IMR-90 (cell line): ENCODE measurements around the gene OPN5. TPM values are rescaled to one million over a fixed set of nuclear protein-coding genes. Genes with fewer than 3 reads are reported as not detected.

Experiments
- ATAC-seq: fragments of 200-7000 bp; cut with Tn5 transposase; 2 replicates; pipeline ENCODE4 v1.9.1; 2020; ENCODE audit warnings: low read depth, mild to moderate bottlenecking, moderate library complexity
- BruUV-seq: library from RNA; stranded (reverse); fragments of 400-500 nt; replicated peaks from 2 replicates; lab custom pipeline; 2021; lab: Mats Ljungman, UMichigan
- CTCF ChIA-PET: fragments of 300-600 bp; formaldehyde crosslinking; extraction: SDS; loops from one replicate; lab custom pipeline; 2021; ENCODE audit warnings: antibody characterized with exemption; lab: Yijun Ruan, JAX
- POLR2A ChIA-PET: fragments of 300-600 bp; sonication (Branson Sonifier 250); formaldehyde crosslinking; loops from one replicate; lab custom pipeline; 2022; ENCODE audit warnings: antibody characterized with exemption; ENCODE audit not compliant: unreplicated experiment; lab: Charles Lee
- DNase-seq: peaks from one replicate; pipeline ENCODE4 v3.0.0; 2013
- H2AFZ ChIP-seq: replicated peaks from 2 replicates; pipeline ENCODE3; 2013; ENCODE audit warnings: low read length, mild to moderate bottlenecking; ENCODE audit not compliant: poor library complexity
- H2AK5ac ChIP-seq: 2 replicates; pipeline ENCODE4 v1.6.1; 2013; ENCODE audit warnings: low read depth, low read length, inconsistent platforms
- H2AK9ac ChIP-seq: replicated peaks from 2 replicates; pipeline ENCODE3; 2013; ENCODE audit warnings: mild to moderate bottlenecking, low read depth, low read length, moderate library complexity; ENCODE audit not compliant: poor library complexity
- H2BK120ac ChIP-seq: 2 replicates; pipeline ENCODE4 v1.6.1; 2013; ENCODE audit warnings: low read depth, low read length, inconsistent platforms
- H2BK15ac ChIP-seq: 3 replicates; pipeline ENCODE4 v1.6.1; 2013; ENCODE audit warnings: low read depth, low read length, inconsistent platforms
- H2BK20ac ChIP-seq: 2 replicates; pipeline ENCODE4 v1.6.1; 2013; ENCODE audit warnings: low read depth, mild to moderate bottlenecking, inconsistent platforms, low read length, moderate library complexity
- H2BK5ac ChIP-seq: 2 replicates; pipeline ENCODE4 v1.6.1; 2013; ENCODE audit warnings: mild to moderate bottlenecking, low read depth, low read length, inconsistent platforms; ENCODE audit not compliant: poor library complexity, severe bottlenecking
- H3K14ac ChIP-seq: replicated peaks from 2 replicates; pipeline ENCODE4 v1.6.1; 2013; ENCODE audit warnings: low read depth, low read length, inconsistent platforms
- H3K18ac ChIP-seq: 2 replicates; pipeline ENCODE4 v1.6.1; 2013; ENCODE audit warnings: low read depth, low read length, control low read depth
- H3K23ac ChIP-seq: 2 replicates; pipeline ENCODE4 v1.6.1; 2013; ENCODE audit warnings: low read depth, low read length, inconsistent platforms
- H3K27ac ChIP-seq: 2 replicates; pipeline ENCODE4 v1.5.1; 2013; ENCODE audit warnings: mild to moderate bottlenecking, control low read depth, low read length; ENCODE audit not compliant: insufficient read depth
- H3K27me3 ChIP-seq: 2 replicates; pipeline ENCODE4 v1.6.1; 2013; ENCODE audit warnings: low read length; ENCODE audit not compliant: control insufficient read depth, insufficient read depth
- H3K36me3 ChIP-seq: 2 replicates; pipeline ENCODE4 v1.6.1; 2013; ENCODE audit warnings: low read length, mixed read lengths; ENCODE audit not compliant: control insufficient read depth, insufficient read depth
- H3K4ac ChIP-seq: 2 replicates; pipeline ENCODE4 v1.6.1; 2013; ENCODE audit warnings: low read depth, low read length, inconsistent platforms
- H3K4me1 ChIP-seq: 2 replicates; pipeline ENCODE4 v1.6.1; 2013; ENCODE audit warnings: low read length, mixed read lengths; ENCODE audit not compliant: control insufficient read depth, insufficient read depth
- H3K4me2 ChIP-seq: 2 replicates; pipeline ENCODE4 v1.6.1; 2013; ENCODE audit warnings: low read depth, mild to moderate bottlenecking, control low read depth, low read length, moderate library complexity
- H3K4me3 ChIP-seq: 2 replicates; pipeline ENCODE4 v1.5.1; 2013; ENCODE audit warnings: low read depth, mild to moderate bottlenecking, control low read depth, low read length, moderate library complexity; ENCODE audit not compliant: insufficient read depth
- H3K56ac ChIP-seq: 2 replicates; pipeline ENCODE4 v1.6.1; 2013; ENCODE audit warnings: low read length, inconsistent platforms; ENCODE audit not compliant: insufficient read depth; ENCODE audit errors: extremely low read depth
- H3K79me1 ChIP-seq, 2 experiments: 2 replicates each; pipeline ENCODE4 v1.6.1; 2013; ENCODE audit warnings: low read length in 2 of 2, inconsistent platforms in 1 of 2, low read depth in 1 of 2
- H3K9ac ChIP-seq: 2 replicates; pipeline ENCODE4 v1.6.1; 2013; ENCODE audit warnings: low read depth, low read length, control low read depth
- H3K9me1 ChIP-seq: 2 replicates; pipeline ENCODE4 v1.6.1; 2013; ENCODE audit warnings: low read length, inconsistent platforms; ENCODE audit not compliant: insufficient read depth
- H3K9me3 ChIP-seq: 2 replicates; pipeline ENCODE4 v1.6.1; 2013; ENCODE audit warnings: low read length; ENCODE audit not compliant: control insufficient read depth, insufficient read depth
- H4K20me1 ChIP-seq: 2 replicates; pipeline ENCODE4 v1.6.1; 2013; ENCODE audit warnings: low read length, inconsistent platforms; ENCODE audit not compliant: insufficient read depth
- H4K5ac ChIP-seq: 2 replicates; pipeline ENCODE4 v1.6.1; 2013; ENCODE audit warnings: mild to moderate bottlenecking, low read depth, low read length, control low read depth
- H4K8ac ChIP-seq, 2 experiments: 2 replicates each; pipeline ENCODE4 v1.6.1; 2013; ENCODE audit warnings: low read depth in 2 of 2, low read length in 2 of 2, control low read depth in 1 of 2, inconsistent platforms in 1 of 2
- H4K91ac ChIP-seq: 2 replicates; pipeline ENCODE4 v1.6.1; 2013; ENCODE audit warnings: low read depth, low read length, inconsistent platforms; ENCODE audit not compliant: insufficient read depth
- MAZ ChIP-seq: IDR thresholded peaks from 2 replicates; pipeline ENCODE4 v1.6.1; 2012; ENCODE audit warnings: low read depth, mild to moderate bottlenecking, low read length, improper control_type of control experiment, moderate library complexity, borderline replicate concordance
- WGBS, 2 experiments: methylation state at CpG; one replicate each; pipeline versions ENCODE4 v1.1.5 to v1.1.7; 2013; ENCODE audit warnings: missing lambda C conversion rate in 2 of 2; ENCODE audit not compliant: insufficient read length in 1 of 2; ENCODE audit errors: extremely low coverage in 2 of 2; 5-methylcytosine and 5-hydroxymethylcytosine counted together
- dilution Hi-C: fragments of 300-500 bp; cut with HindIII; formaldehyde crosslinking; loops from one replicate; pipeline ENCODE4 v1.14.3; 2018; ENCODE audit warnings: low sequenced_read_pairs; ENCODE audit not compliant: unreplicated experiment
- in situ Hi-C: fragments of 300-500 bp; cut with MboI; formaldehyde crosslinking; loops from 3 replicates; pipeline ENCODE4 v1.14.3; 2019; ENCODE audit warnings: low sequenced_read_pairs, inconsistent platforms, mixed read lengths
- intact Hi-C: fragments of 100-400 bp; cut with micrococcal nuclease; formaldehyde crosslinking; loops from 2 replicates; pipeline ENCODE4 v1.10.0; 2022
- polyA plus RNA-seq, 3 experiments: library from polyadenylated mRNA; depleted of rRNA; stranded (reverse); fragments of >200 nt; gene quantifications; 2 replicates each; pipeline ENCODE4 v1.2.3, GENCODE V29; 2012; ENCODE audit warnings: low replicate concordance in 1 of 3
- total RNA-seq: library from RNA; depleted of rRNA; stranded (reverse); fragments of >200 nt; gene quantifications from 2 replicates; pipeline ENCODE4 v1.2.3, GENCODE V29; 2012

OPN5 gene
- total and polyA plus RNA-seq, 2 of the 4 experiments (the other 2 are of a cell fraction) = not detected

DNA sequence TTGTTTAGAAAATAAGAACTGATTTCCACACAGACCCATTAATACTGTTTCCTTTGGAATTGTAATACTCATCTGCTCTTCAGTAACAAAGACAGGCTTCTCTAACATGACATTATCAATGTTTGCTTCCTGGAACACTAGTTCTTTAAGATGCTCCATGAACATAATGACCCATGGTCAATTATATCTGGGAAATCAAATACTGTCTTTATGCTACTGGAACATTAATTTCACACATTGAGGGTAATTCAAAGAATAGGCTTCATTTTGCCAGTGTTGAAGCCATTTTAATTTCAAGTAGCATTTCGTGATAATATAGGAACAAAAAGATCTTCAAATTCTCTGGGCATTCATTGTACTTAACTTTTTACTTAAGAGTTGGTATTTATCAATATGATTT is 80.9 kb downstream of the OPN5 start:
- intact Hi-C loops = no loop called here
- WGBS, 2 experiments = no CpG with 5 or more reads among the region's 1 CpG
- DNase-seq = no peak
- no TSS peak for BruUV-seq
- Histone ChIP-seq H3K9me3 (no peaks in the 10 kb centered on the region), H3K36me3 (no peaks in the 10 kb centered on the region), H3K79me1 (no peaks in the 10 kb centered on the region), H3K56ac (no peak overlapping the region), H3K27ac (no peak overlapping the region), H2AK9ac (no peak overlapping the region), H3K9me1 (no peaks in the 10 kb centered on the region), H2BK20ac (no peak overlapping the region), H4K20me1 (no peaks in the 10 kb centered on the region), H3K9ac (no peak overlapping the region), H3K4me1 (no peaks in the 10 kb centered on the region), H3K23ac (no peak overlapping the region), H2BK5ac (no peak overlapping the region), H3K4ac (no peak overlapping the region), H4K91ac (no peak overlapping the region), H3K4me2 (no peak overlapping the region), H2BK15ac (no peak overlapping the region), H4K5ac (no peak overlapping the region), H4K8ac (no peak overlapping the region), H2BK120ac (no peak overlapping the region), H3K4me3 (no peak overlapping the region), H3K18ac (no peak overlapping the region), H3K14ac (no peak overlapping the region), H2AFZ (no peak overlapping the region), H3K27me3 (no peaks in the 10 kb centered on the region), H2AK5ac (no peak overlapping the region)
- no peak for ATAC-seq
- POLR2A ChIA-PET = no interaction called here
- CTCF ChIA-PET = no interaction called here
- dilution Hi-C loops = no loop called here
- no peak for TF ChIP-seq MAZ
- in situ Hi-C loops = no loop called here
